GM21367 (cell line): ENCODE measurements around the gene TP53I11.

Source experiments
- ATAC-seq: cut with Tn5 transposase; IDR thresholded peaks from one replicate; pipeline ENCODE4 v1.9.1; 2021; ENCODE audit not compliant: unreplicated experiment

The TP53I11 gene

GRCh38 chr11:44979543-44980399 is 29.1 kb upstream of the TP53I11 start:
- ATAC-seq, result no peak

GRCh38 chr11:44978961-44979331 is 28.3 kb upstream of the TP53I11 start:
- no peak for ATAC-seq

GRCh38 chr11:44978274-44978960 is 27.7 kb upstream of the TP53I11 start:
- ATAC-seq, result no peak

- ATAC-seq, result no peak
Measured at GRCh38 chr11:44977493-44977984, 26.9 kb upstream of the TP53I11 start.

GRCh38 chr11:44976576-44976975 is 25.9 kb upstream of the TP53I11 start:
- ATAC-seq, result no peak

- no peak for ATAC-seq
Measured at GRCh38 chr11:44974402-44975000, 23.8 kb upstream of the TP53I11 start.

GRCh38 chr11:44973632-44974401 is 23.1 kb upstream of the TP53I11 start:
- no peak for ATAC-seq

GRCh38 chr11:44972746-44973435 is 22.2 kb upstream of the TP53I11 start:
- no peak for ATAC-seq

- ATAC-seq, result no peak
Measured at GRCh38 chr11:44971185-44971584, 20.5 kb upstream of the TP53I11 start.

GRCh38 chr11:44970293-44970692 is 19.6 kb upstream of the TP53I11 start:
- ATAC-seq, result no peak

GRCh38 chr11:44969651-44970252 is 19.1 kb upstream of the TP53I11 start:
- ATAC-seq, result no peak

GRCh38 chr11:44968510-44968909 is 17.8 kb upstream of the TP53I11 start:
- ATAC-seq, result no peak

- ATAC-seq, result no peak
Measured at GRCh38 chr11:44967930-44968496, 17.3 kb upstream of the TP53I11 start.

- no peak for ATAC-seq
Measured at GRCh38 chr11:44966694-44967093, 16.0 kb upstream of the TP53I11 start.

- no peak for ATAC-seq
Measured at GRCh38 chr11:44964526-44965209, 14.0 kb upstream of the TP53I11 start.

- ATAC-seq, result no peak
Measured at GRCh38 chr11:44963948-44964347, 13.3 kb upstream of the TP53I11 start.

GRCh38 chr11:44963136-44963535 is 12.5 kb upstream of the TP53I11 start:
- no peak for ATAC-seq

GRCh38 chr11:44962464-44962863 is 11.8 kb upstream of the TP53I11 start:
- no peak for ATAC-seq

GRCh38 chr11:44960200-44960845 is 9.6 kb upstream of the TP53I11 start:
- ATAC-seq, result no peak
